Spleen (tissue), 11 donors: ENCODE results near the gene OR9Q2. TPM values are rescaled to one million over a fixed set of nuclear protein-coding genes. Genes with fewer than 3 reads are reported as not detected.
"Not testable (repeated sequence)": the region's sequence is repeated elsewhere in the genome, so short reads cannot be mapped to it uniquely, and the experiment has no call there.

Experiments
- DNase-seq: peaks from one replicate; pipeline ENCODE4 v3.0.0-alpha.2; 2020
- H3K27ac ChIP-seq, 8 donors: fragments of 200-600 bp; sonication (generic) in 7 of 8; 1 replicate in 4 of 8; 2 replicates in 4 of 8; pipeline versions ENCODE4 v1.5.0 to v1.8.0; 2016 to 2021; ENCODE audit warnings: inconsistent platforms in 4 of 8, mild to moderate bottlenecking in 4 of 8, moderate library complexity in 1 of 8
- H3K27me3 ChIP-seq, 7 donors: fragments of 200-600 bp; sonication (generic) in 6 of 7; replicated peaks in 1 of 7; 1 replicate in 4 of 7; 2 replicates in 3 of 7; pipeline versions ENCODE4 v1.5.0 to v1.8.0; 2016 to 2021; ENCODE audit warnings: inconsistent platforms in 3 of 7, mild to moderate bottlenecking in 1 of 7
- H3K36me3 ChIP-seq, 6 donors: fragments of 200-600 bp; sonication (generic) in 5 of 6; 1 replicate in 4 of 6; 2 replicates in 2 of 6; pipeline versions ENCODE4 v1.5.0 to v1.8.0; 2016 to 2021; ENCODE audit warnings: inconsistent platforms in 2 of 6
- H3K4me1 ChIP-seq, 6 donors: fragments of 200-600 bp; sonication (generic) in 5 of 6; 1 replicate in 3 of 6; 2 replicates in 3 of 6; pipeline versions ENCODE4 v1.5.0 to v1.8.0; 2016 to 2021; ENCODE audit warnings: inconsistent platforms in 3 of 6
- H3K4me3 ChIP-seq, 8 donors: fragments of 200-600 bp; sonication (generic) in 7 of 8; 1 replicate in 4 of 8; 2 replicates in 4 of 8; pipeline versions ENCODE4 v1.5.0 to v1.8.0; 2016 to 2021; ENCODE audit warnings: inconsistent platforms in 4 of 8, mild to moderate bottlenecking in 4 of 8, moderate library complexity in 2 of 8
- H3K9me3 ChIP-seq, 8 donors: fragments of 200-600 bp; sonication (generic) in 7 of 8; 1 replicate in 4 of 8; 2 replicates in 4 of 8; pipeline versions ENCODE4 v1.5.0 to v1.8.0; 2016 to 2021; ENCODE audit warnings: inconsistent platforms in 4 of 8
- CTCF ChIP-seq, 11 experiments: fragments of 200-600 bp in 7 of 11; fragments of 450-650 bp in 4 of 11; sonication (generic) in 4 of 11; IDR thresholded peaks in 8 of 11; conservative IDR thresholded peaks in 3 of 11; 1 replicate in 7 of 11; 2 replicates in 4 of 11; pipeline versions ENCODE4 v1.4.0 to v1.8.0; 2016 to 2021; ENCODE audit warnings: antibody characterized with exemption in 11 of 11, inconsistent platforms in 4 of 11, mild to moderate bottlenecking in 1 of 11
- POLR2A ChIP-seq, 3 donors: fragments of 450-650 bp; IDR thresholded peaks; one replicate each; pipeline ENCODE4 v1.5.1; 2017; ENCODE audit warnings: antibody characterized with exemption in 3 of 3, mild to moderate bottlenecking in 1 of 3
- POLR2AphosphoS5 ChIP-seq, 3 donors: sonication (generic); formaldehyde crosslinking; IDR thresholded peaks; one replicate each; pipeline ENCODE4 v1.5.1; 2017; ENCODE audit warnings: antibody characterized with exemption in 3 of 3
- WGBS, 5 donors: extraction: QIAGEN DNeasy Blood & Tissue Kit in 3 of 5; methylation state at CpG; one replicate each; pipeline versions ENCODE4 v1.1.5 to v1.1.7; 2013 to 2018; 5-methylcytosine and 5-hydroxymethylcytosine counted together
- intact Hi-C: fragments of 100-400 bp; cut with DNase I; formaldehyde crosslinking; loops from one replicate; pipeline ENCODE4 v1.15.0; 2023; ENCODE audit warnings: low total_unique reads
- polyA plus RNA-seq, 3 donors: library from polyadenylated mRNA; stranded (reverse); fragments of 200-250 nt; gene quantifications; one replicate each; pipeline ENCODE4 v1.2.1, GENCODE V29; 2013
- total RNA-seq, 7 donors: library from RNA; depleted of rRNA in 3 of 7; stranded (reverse); fragments of >200 nt in 3 of 7; fragmentation: NEBNext Ultra II Directional in 4 of 7; extraction: Animal tissue kit (Norgen Biotek cat#: 25700) in 4 of 7; gene quantifications; one replicate each; pipeline versions ENCODE4 v1.1.0 to v1.2.1, GENCODE V29; 2016 to 2021
- donor health status: healthy with polysubstance abuse.
- donor health status: DM: no; HTN: no; CAD: no; lungs with moderate emphysema.
- donor health status: DM: no; HTN: no; CAD: no.
- donor health status: Bipolar disorder and iron deficiency.
- donor health status: healthy.
- donor health status: DM: no; HTN: no; CAD: no.
- donor health status: DM: yes; HTN: yes; CAD: no.

OR9Q2 gene
- total and polyA plus RNA-seq, 10 donors, result not detected

- Histone ChIP-seq H3K9me3 (peaks cover 0 to 26% (median 17%) of the 10 kb centered on the region in 8 donors), H3K36me3 (no peaks in the 10 kb centered on the region), H3K4me3 (no peak overlapping the region), H3K27me3 (no peaks in the 10 kb centered on the region), H3K4me1 (no peaks in the 10 kb centered on the region), H3K27ac (no peak overlapping the region)
- no peak for TF ChIP-seq CTCF (IDR thresholded peaks at IDR 0.05 in 8 of 11, conservative IDR thresholded peaks at IDR 0.05 in 3 of 11)
- no peak for TF ChIP-seq POLR2AphosphoS5 (IDR thresholded peaks at IDR 0.05)
- no peak for TF ChIP-seq POLR2A (IDR thresholded peaks at IDR 0.05)
- intact Hi-C loops, result no loop called here
- WGBS, 5 donors, result 85 to 95% (median 89%) methylated on average over 2 of the region's 2 CpGs
- no peak for DNase-seq
These were observed 7.1 kb downstream of the OR9Q2 start for GRCh38 chr11:58195939-58196338.

GRCh38 chr11:58199271-58199670 lies 10.4 kb downstream of the OR9Q2 start:
- Histone ChIP-seq H3K4me1 (no peaks in the 10 kb centered on the region), H3K4me3 (no peak overlapping the region), H3K27me3 (no peaks in the 10 kb centered on the region), H3K9me3 (peaks cover 0 to 26% (median 17%) of the 10 kb centered on the region in 8 donors), H3K36me3 (no peaks in the 10 kb centered on the region), H3K27ac (no peak overlapping the region)
- intact Hi-C loops, result no loop called here
- TF ChIP-seq CTCF (IDR thresholded peaks at IDR 0.05 in 8 of 11, conservative IDR thresholded peaks at IDR 0.05 in 3 of 11) (no peak), POLR2AphosphoS5 (IDR thresholded peaks at IDR 0.05) (no peak)
- 48 to 83% (median 66%) methylated on average over 1 of the region's 1 CpG for WGBS, 5 donors
- DNase-seq, result no peak

GRCh38 chr11:58204042-58204441 lies 15.2 kb downstream of the OR9Q2 start, which contains the start of gene OR1S2:
OR1S2 (minus strand) TSS chr11:58204142; CDS start chr11:58204142, 0 bp downstream.
- intact Hi-C loops, result no loop called here
- no peak for DNase-seq

GRCh38 chr11:58212420-58212819 lies 23.6 kb downstream of the OR9Q2 start, which contains the start of gene OR1S1:
OR1S1 (plus strand) TSS chr11:58212720.
- H3K27ac ChIP-seq, H3K27me3 ChIP-seq, H3K36me3 ChIP-seq, intact Hi-C loops, H3K9me3 ChIP-seq, H3K4me1 ChIP-seq, DNase-seq, H3K4me3 ChIP-seq: not testable (repeated sequence)
- 77 to 89% (median 78%) methylated on average over 1 to 2 of the region's 2 CpGs for WGBS, 5 donors

More at GRCh38 chr11:58204042-58204441, 15.2 kb downstream of the OR9Q2 start, which contains the start of gene OR1S2:
- H3K27ac ChIP-seq, result no peak within 1 kb of the TSS
- no peaks in the 10 kb centered on the region for H3K9me3 ChIP-seq
- TF ChIP-seq POLR2A (IDR thresholded peaks at IDR 0.05) (no peak), CTCF (IDR thresholded peaks at IDR 0.05 in 8 of 11, conservative IDR thresholded peaks at IDR 0.05 in 3 of 11) (no peak), POLR2AphosphoS5 (IDR thresholded peaks at IDR 0.05) (no peak)
- no peak within 1 kb of the TSS for H3K4me3 ChIP-seq
- H3K4me1 ChIP-seq, result no peaks in the 10 kb centered on the region
- H3K36me3 ChIP-seq, result no peaks in the 10 kb centered on the region
- no peaks in the 10 kb centered on the region for H3K27me3 ChIP-seq

- H3K4me3 ChIP-seq, result no peak overlapping the region
- H3K27ac ChIP-seq, result no peak overlapping the region
- no peak for TF ChIP-seq POLR2A (IDR thresholded peaks at IDR 0.05)
- no peak for TF ChIP-seq POLR2AphosphoS5 (IDR thresholded peaks at IDR 0.05)
- TF ChIP-seq CTCF (IDR thresholded peaks at IDR 0.05 in 8 of 11, conservative IDR thresholded peaks at IDR 0.05 in 3 of 11), result no peak
- H3K36me3 ChIP-seq, result no peaks in the 10 kb centered on the region
- no peak for DNase-seq
- H3K9me3 ChIP-seq, result no peaks in the 10 kb centered on the region
- H3K4me1 ChIP-seq, result no peaks in the 10 kb centered on the region
- intact Hi-C loops, result no loop called here
- no peaks in the 10 kb centered on the region for H3K27me3 ChIP-seq
These were observed 27.6 kb downstream of the OR9Q2 start for GRCh38 chr11:58216476-58216875.
